A673 (cell line): ENCODE data around the gene CACNG8.

Experiments
- CTCF ChIP-seq: fragments of 300-800, 200-600 bp; sonication (generic); conservative IDR thresholded peaks from 2 replicates; pipeline ENCODE4 v1.5.1; 2017; ENCODE audit warnings: low read depth, mild to moderate bottlenecking, antibody characterized with exemption, low read length, moderate library complexity, mixed read lengths
- EZH2 ChIP-seq: fragments of 200-600 bp; sonication (generic); IDR thresholded peaks from 2 replicates; pipeline ENCODE4 v1.6.1; 2017; ENCODE audit warnings: borderline replicate concordance, low read depth, mild to moderate bottlenecking, mixed read lengths, antibody characterized with exemption, low read length; ENCODE audit not compliant: poor library complexity, severe bottlenecking

DNA sequence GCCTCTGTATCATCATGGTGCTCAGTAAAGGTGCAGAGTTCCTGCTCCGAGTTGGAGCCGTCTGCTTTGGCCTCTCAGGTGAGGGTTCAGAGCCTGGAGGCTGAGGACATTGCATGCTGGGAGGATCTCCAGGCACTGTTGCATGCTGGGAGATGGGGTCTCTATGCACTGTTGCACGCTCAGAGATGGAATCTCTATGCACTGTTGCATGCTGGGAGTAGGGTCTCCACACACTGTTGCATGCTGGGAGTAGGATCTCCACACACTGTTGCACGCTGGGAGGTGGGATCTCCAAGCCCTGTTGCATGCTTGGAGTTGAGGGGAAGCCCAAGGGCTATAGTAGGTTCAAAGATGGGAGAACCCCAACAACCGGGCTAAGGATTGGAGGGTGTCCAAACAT, 37.0 kb downstream of the CACNG8 start:
- TF ChIP-seq CTCF (no peak), EZH2 (no peak)
